DMS79 (cell line): Measurements from ENCODE around the gene HEPHL1.
"Not testable (repeated sequence)": the region's sequence is repeated elsewhere in the genome, so short reads cannot be mapped to it uniquely, and the experiment has no call there.

Experiments
- DNase-seq: peaks from one replicate; lab custom pipeline; 2025; lab: John Stamatoyannopoulos, UW

The HEPHL1 gene

DNA sequence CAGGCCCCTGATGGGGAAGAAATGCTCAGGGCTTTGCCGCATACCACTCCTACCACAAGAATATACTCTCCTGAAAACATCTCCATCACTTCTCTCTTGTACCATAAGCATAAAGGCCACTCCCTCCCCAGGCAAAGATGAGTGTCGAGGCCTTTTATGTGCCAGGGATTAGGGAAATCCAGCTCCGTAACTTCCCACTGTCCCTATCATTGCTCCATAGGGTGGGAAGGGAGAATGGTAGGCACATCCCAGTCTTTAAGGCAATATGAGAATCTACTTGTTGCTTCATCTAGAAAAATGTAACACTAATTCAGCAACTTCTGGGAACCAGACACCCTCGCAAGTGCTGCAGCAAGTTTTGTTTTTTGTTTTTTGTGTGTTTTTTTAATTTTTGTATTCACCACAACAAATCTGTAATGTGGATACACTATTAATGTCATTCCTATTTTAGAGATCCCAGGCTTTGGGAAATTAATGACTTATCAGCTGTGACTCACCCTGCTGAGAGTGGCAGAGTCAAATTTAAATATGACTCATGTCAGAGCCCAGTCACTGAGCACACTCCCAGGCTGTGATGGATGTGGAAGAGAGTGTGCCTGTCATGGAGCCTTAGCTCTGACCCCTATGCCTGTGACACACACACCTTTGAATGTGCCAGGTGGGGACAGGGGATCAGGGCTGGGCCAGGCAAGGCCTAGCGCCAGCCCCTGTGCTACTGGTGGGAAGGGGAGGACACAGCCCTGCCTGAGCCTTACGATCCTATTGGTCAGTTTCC lies 130.9 kb downstream of the HEPHL1 start:
- DNase-seq: no peak

DNA sequence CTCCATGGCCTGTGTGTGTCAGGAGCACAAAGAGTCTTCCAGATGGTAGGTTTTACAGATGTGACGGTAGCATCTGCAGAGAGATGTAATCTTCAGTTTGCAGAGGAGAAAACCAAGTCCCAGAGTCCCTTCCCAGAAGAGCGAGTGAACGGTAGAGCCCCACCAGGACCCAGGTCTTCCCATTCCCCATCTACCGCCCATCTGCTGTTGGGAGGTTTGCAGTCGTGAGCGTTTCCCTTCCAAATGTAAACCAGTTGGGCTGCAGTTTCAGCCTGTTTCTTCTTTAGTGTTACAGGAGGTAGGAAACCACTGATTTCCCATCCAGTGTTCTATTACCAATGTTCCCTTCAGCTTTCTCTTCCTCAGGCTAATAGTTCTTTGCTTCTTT lies 131.5 kb downstream of the HEPHL1 start:
- no peak for DNase-seq

DNA sequence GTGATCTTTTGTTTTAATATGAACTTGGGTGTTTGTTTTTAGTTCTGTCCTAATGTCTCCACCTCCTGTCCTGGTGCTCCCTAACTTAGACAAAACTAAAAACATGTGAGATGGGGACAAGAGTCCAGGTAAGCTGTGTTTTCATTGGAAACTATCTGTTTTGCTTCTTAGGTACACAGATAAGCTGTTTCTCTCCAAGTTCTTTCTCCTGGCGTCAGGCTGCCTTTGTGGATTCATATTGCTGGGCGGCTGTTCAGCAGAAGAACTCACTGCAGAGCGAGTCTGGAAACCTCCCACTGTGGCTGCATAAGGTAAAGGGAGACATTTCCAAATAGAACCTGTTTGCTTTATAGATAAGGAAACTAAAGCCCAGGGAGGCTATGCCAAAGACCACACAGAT lies 132.2 kb downstream of the HEPHL1 start:
- DNase-seq: no peak

DNA sequence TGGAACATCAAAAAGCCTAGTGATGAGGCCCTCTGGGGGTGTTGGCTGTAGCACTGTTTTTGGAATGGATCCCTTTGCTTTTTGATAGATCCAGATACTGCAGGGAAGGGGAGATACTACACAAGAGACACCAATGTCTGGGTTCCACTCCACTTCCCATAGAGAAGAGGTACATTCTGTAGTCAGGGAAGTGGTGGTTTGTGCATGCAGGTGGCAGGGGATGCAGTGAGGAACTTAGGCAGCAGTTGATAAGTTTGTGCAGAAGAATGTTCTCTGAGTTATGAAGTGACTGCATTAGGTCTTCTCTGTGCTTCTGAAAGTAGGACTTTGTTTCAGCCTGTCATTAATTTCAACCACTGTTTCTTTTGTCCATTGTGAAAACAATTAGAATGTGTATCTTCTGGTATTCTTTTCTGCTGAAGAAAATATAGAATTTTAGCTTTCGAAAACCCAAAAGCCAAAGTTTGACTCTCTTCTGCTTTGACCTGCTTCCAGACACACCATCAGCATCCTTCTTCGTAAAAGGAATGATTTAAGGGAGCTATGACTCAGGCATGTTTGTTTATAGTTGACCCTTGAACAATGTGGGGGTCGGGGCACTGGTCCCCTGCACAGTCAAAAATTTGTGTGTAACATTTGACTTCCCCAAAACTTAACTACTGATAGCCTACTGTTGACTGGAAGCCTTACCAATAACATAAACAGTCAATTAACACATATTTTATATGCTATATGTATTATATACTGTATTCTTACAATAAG lies 133.1 kb downstream of the HEPHL1 start:
- DNase-seq: no peak

DNA sequence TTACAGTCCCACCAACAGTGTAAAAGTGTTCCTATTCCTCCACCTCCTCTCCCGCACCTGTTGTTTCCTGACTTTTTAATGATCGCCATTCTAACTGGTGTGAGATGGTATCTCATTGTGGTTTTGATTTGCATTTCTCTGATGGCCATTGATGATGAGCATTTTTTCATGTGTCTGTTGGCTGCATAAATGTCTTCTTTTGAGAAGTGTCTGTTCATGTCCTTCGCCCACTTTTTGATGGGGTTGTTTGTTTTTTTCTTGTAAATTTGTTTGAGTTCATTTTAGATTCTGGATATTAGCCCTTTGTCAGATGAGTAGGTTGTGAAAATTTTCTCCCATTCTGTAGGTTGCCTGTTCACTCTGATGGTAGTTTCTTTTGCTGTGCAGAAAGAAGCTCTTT lies 136.2 kb downstream of the HEPHL1 start:
- not testable (repeated sequence) for DNase-seq
